HG03439 (cell line): ENCODE measurements around the gene PDCD4.

Experiments
- ATAC-seq: cut with Tn5 transposase; IDR thresholded peaks from one replicate; pipeline ENCODE4 v1.9.1; 2021; ENCODE audit warnings: mild to moderate bottlenecking, moderate library complexity; ENCODE audit not compliant: unreplicated experiment

The PDCD4 gene

DNA sequence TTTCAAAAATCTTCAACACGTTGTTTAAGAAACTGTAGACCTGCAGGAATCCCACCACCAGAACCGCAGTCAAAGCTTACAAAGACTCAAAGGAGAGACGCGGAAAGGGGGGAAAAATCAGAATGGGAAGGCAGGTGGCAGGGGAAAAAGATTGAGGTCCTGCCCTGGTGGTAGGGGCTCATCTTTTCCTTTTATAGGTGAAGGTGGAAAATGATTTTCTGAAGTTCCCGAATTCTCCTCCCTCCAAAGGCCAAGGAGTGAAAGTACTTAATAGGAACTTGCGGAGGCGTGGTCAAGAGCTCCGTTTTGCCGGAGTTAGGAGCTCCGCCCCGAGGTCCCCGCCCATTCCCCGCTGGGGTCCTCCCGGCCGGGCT, 46.5 kb downstream of the PDCD4 start:
- no peak for ATAC-seq

GRCh38 chr10:110918643-110919348, 47.1 kb downstream of the PDCD4 start, which contains the start of gene BBIP1:
BBIP1 (minus strand) TSS chr10:110919180; CDS start chr10:110918157, 1,023 bp downstream.
- peak; percentile 88 for ATAC-seq

- peak; percentile 15 for ATAC-seq
Measured at GRCh38 chr10:110919349-110919931, 47.7 kb downstream of the PDCD4 start, which contains the start of gene SHOC2. SHOC2 (plus strand) TSS chr10:110919604; CDS start chr10:110964359, 44,755 bp downstream.

- peak; percentile 26 for ATAC-seq
Measured at GRCh38 chr10:110919971-110920881, 48.5 kb downstream of the PDCD4 start.

DNA sequence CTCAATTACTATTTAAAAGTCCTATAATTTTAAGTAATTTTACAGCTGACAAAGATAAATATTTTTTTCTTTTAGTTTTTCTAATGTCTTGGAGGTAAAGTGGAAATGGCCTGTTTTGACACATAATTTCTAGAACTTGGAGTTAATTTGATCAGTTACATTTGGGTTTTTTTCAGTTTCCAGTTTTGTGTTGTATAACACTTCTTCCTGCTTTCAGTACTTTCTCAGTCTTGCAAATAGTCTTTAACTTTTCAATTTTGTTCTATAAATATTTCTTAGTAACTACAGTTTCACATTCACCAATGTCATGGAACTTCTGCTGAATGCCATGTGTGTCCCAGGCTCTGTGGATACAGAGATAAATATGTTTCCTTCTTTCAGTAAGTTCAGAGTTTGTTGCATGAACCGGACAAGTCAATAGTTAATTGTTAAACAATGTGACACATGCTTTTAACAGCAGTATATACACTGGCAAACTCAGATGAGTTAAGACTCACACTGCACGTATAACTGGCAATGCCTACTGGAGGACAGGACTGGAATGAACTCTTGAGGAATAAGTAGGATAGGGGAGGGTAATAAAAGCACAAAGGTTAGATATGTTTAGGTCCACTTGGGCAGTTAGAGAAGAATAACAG, 52.2 kb downstream of the PDCD4 start:
- ATAC-seq: no peak

DNA sequence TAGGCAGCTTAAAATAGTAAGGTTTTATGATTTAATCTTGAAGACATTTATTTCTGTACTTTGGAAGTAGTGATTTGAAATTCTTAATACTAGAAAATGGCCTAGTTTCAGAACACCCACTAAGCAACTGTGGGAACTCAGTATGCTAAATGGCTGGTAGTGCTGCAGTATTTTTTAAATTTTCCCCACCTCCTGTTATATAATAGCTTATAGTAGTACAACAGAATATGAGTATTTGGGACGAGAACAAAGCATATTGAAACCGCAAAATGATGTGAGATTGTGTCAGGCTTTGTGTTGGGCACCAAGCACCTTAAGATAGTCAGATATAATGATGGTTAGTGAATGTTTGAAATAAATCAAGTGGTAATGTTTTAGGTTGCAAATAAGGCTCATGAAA, 55.7 kb downstream of the PDCD4 start:
- ATAC-seq: no peak

GRCh38 chr10:110931769-110932381, 60.1 kb downstream of the PDCD4 start:
- no peak for ATAC-seq

DNA sequence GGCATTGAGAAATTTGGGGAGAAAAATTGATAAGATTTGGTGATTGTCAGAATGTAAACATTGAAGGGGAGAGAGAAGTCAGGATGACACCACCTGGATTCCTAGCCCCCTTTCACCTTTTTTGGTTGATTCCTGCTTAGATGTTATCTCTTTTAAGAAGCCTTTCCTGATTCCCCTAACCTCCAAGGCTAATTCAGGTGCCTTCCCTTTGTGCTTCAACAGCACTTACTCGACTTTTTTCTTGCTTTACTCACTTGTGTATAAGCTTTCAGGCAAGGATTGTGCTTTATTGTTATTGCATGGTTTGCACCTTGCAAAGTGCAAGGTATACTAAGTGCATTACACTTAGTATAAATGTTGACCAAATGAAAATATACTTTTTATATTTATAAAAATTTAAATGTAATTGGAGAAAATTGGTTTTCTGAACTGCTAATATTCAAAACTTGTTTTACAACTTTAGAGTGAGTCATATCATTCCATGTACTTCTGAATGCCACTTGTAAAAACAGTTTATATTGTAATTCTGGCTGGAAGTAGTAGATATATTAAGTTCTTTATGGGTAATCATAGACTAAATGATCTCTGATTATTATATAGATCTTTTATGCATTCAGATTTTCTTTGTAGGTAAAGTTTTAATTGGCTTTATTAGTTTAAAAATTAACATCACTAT, 60.9 kb downstream of the PDCD4 start:
- ATAC-seq: no peak

GRCh38 chr10:110936757-110937156, 65.0 kb downstream of the PDCD4 start:
- no peak for ATAC-seq

DNA sequence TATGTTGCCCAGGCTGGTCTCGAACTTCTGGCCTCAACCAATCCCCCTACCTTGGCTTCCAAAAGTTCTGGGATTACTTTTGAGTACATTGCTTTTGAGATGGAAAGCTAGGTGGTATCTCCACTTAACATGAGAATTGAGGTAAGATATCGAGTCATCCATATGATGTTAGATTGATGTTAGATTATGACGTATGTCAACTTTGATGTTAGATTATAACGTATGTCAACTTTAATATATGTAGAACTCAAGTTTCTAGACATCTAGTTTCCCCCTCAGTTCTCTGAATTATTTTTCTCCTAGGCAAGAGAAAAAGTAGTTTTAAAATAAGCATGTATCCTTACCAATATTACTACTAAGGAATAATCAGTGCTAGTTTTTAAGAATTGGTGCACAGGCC, 67.7 kb downstream of the PDCD4 start:
- ATAC-seq: no peak

GRCh38 chr10:110944792-110945396, 73.2 kb downstream of the PDCD4 start:
- no peak for ATAC-seq

- no peak for ATAC-seq
Measured at GRCh38 chr10:110946496-110946895, 74.8 kb downstream of the PDCD4 start.

GRCh38 chr10:110947061-110947595, 75.4 kb downstream of the PDCD4 start:
- no peak for ATAC-seq
